Measurements from ENCODE around the gene CKB.

Gene CKB

GRCh38 chr14:103510724-103511693 is 11.6 kb downstream of the CKB start:
- H3K36me3 Mint-ChIP-seq (ENCODE audit: low read depth) = peaks cover 66% of the 10 kb centered on the region
- H3K4me3 Mint-ChIP-seq = no peak overlapping the region
- H3K4me1 Mint-ChIP-seq (ENCODE audit: low read depth) = peaks cover 30% of the 10 kb centered on the region
- no peaks in the 10 kb centered on the region for H3K9me3 Mint-ChIP-seq
- peaks cover 2% of the 10 kb centered on the region for H3K27me3 Mint-ChIP-seq
- no peak overlapping the region for H3K27ac Mint-ChIP-seq
- intact Hi-C loops (cut with micrococcal nuclease) = no loop called here

GRCh38 chr14:103509864-103510723 is 12.5 kb downstream of the CKB start:
- H3K27ac Mint-ChIP-seq = no peak overlapping the region

DNA sequence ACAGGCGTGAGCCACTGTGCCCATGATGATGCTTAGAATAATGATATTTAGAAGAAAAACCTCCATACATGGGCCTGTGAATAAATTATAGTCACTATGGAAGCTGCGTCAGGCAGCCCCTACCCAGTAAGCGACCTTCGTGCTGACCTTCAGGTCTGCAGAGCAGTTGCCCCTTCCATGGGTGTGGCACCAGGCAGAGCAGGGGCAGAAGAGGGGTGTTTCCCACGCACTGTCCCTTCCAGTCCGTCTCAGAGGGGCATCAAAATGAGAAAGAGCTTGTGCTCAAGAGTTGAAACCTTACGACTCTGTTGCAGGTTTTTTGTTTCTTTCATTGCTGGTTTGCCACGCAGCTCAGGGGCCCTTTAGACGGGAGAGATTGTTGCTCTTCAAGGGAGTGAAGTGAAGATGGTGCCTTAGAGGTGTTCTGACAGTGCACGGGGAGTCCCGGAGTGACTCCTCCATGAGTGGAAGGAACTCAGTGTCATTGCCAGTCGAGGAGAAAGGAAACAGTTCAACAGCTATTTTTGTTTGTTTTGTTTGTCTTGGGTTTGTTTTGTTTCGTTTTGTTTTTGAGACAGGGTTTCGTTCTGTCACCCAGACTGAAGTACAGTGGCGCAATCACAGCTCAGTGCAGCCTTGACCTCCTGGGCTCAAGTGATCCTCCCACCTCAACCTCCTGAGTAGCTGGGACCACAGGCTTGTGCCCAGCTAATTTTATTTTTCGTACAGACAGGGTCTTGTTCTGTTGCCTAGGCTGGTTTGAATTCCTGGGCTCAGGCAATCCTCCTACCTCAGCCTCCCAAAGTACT is 13.9 kb downstream of the CKB start:
- Mint-ChIP-seq H3K27ac (peak overlapping the region; percentile 20), H3K4me3 (no peak overlapping the region), H3K4me1 (ENCODE audit: low read depth) (peaks cover 42% of the 10 kb centered on the region), H3K27me3 (no peaks in the 10 kb centered on the region), H3K36me3 (ENCODE audit: low read depth) (peaks cover 80% of the 10 kb centered on the region), H3K9me3 (no peaks in the 10 kb centered on the region)
- intact Hi-C loops (cut with micrococcal nuclease) = no loop called here

More at GRCh38 chr14:103509864-103510723, 12.5 kb downstream of the CKB start:
- peaks cover 39% of the 10 kb centered on the region for H3K4me1 Mint-ChIP-seq (ENCODE audit: low read depth)
- H3K27me3 Mint-ChIP-seq = peaks cover 2% of the 10 kb centered on the region
- peaks cover 74% of the 10 kb centered on the region for H3K36me3 Mint-ChIP-seq (ENCODE audit: low read depth)
- no peak overlapping the region for H3K4me3 Mint-ChIP-seq
- H3K9me3 Mint-ChIP-seq = no peaks in the 10 kb centered on the region
- intact Hi-C loops (cut with micrococcal nuclease) = no loop called here

DNA sequence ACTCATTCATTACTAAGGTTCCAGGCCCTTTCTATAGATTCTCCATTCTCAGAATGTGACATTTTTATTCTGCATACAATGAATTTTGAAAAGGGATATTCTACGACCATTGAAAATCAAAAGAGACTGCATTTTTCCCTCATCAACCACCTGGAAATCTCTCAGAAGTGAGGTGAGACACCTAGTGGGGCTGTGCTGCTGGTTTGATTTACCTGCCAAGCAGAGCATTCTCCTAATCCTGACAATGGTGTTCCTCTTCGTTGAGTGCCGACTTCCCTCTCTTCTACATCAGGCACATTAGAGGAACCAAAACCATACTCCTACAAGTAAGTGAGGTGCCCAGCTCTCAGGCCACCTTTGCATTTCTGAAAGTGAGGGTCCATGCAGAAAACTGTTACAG is 14.9 kb downstream of the CKB start:
- no peak overlapping the region for H3K4me3 Mint-ChIP-seq
- peaks cover 35% of the 10 kb centered on the region for H3K4me1 Mint-ChIP-seq (ENCODE audit: low read depth)
- H3K27ac Mint-ChIP-seq = no peak overlapping the region
- no peaks in the 10 kb centered on the region for H3K9me3 Mint-ChIP-seq
- H3K36me3 Mint-ChIP-seq (ENCODE audit: low read depth) = peaks cover 83% of the 10 kb centered on the region
- intact Hi-C loops (cut with micrococcal nuclease) = no loop called here
- no peaks in the 10 kb centered on the region for H3K27me3 Mint-ChIP-seq

GRCh38 chr14:103504991-103505565 is 17.6 kb downstream of the CKB start:
- Mint-ChIP-seq H3K27ac (peak overlapping the region; percentile 14), H3K36me3 (ENCODE audit: low read depth) (peaks cover 83% of the 10 kb centered on the region), H3K27me3 (no peaks in the 10 kb centered on the region), H3K9me3 (no peaks in the 10 kb centered on the region), H3K4me1 (ENCODE audit: low read depth) (peaks cover 29% of the 10 kb centered on the region), H3K4me3 (no peak overlapping the region)
- intact Hi-C loops (cut with micrococcal nuclease) = no loop called here

DNA sequence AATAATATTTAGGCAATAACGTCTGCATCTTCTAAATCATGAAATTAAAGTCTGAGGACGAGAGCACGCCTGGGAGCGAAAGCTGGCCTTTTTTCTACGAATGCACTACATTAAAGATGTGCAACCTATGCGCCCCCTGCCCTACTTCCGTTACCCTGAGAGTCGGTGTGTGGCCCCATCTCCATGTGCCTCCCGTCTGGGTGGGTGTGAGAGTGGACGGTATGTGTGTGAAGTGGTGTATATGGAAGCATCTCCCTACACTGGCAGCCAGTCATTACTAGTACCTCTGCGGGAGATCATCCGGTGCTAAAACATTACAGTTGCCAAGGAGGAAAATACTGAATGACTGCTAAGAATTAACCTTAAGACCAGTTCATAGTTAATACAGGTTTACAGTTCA is 19.3 kb downstream of the CKB start:
- intact Hi-C loops (cut with micrococcal nuclease) = no loop called here
- H3K4me3 Mint-ChIP-seq = no peak overlapping the region
- H3K27ac Mint-ChIP-seq = no peak overlapping the region
- H3K9me3 Mint-ChIP-seq = no peaks in the 10 kb centered on the region
- H3K27me3 Mint-ChIP-seq = no peaks in the 10 kb centered on the region
- peaks cover 71% of the 10 kb centered on the region for H3K36me3 Mint-ChIP-seq (ENCODE audit: low read depth)
- H3K4me1 Mint-ChIP-seq (ENCODE audit: low read depth) = peaks cover 29% of the 10 kb centered on the region

GRCh38 chr14:103502877-103503276 is 19.8 kb downstream of the CKB start:
- Mint-ChIP-seq H3K27ac (no peak overlapping the region), H3K4me3 (no peak overlapping the region), H3K9me3 (no peaks in the 10 kb centered on the region), H3K4me1 (ENCODE audit: low read depth) (peaks cover 29% of the 10 kb centered on the region), H3K36me3 (ENCODE audit: low read depth) (peaks cover 69% of the 10 kb centered on the region), H3K27me3 (no peaks in the 10 kb centered on the region)
- intact Hi-C loops (cut with micrococcal nuclease) = no loop called here

DNA sequence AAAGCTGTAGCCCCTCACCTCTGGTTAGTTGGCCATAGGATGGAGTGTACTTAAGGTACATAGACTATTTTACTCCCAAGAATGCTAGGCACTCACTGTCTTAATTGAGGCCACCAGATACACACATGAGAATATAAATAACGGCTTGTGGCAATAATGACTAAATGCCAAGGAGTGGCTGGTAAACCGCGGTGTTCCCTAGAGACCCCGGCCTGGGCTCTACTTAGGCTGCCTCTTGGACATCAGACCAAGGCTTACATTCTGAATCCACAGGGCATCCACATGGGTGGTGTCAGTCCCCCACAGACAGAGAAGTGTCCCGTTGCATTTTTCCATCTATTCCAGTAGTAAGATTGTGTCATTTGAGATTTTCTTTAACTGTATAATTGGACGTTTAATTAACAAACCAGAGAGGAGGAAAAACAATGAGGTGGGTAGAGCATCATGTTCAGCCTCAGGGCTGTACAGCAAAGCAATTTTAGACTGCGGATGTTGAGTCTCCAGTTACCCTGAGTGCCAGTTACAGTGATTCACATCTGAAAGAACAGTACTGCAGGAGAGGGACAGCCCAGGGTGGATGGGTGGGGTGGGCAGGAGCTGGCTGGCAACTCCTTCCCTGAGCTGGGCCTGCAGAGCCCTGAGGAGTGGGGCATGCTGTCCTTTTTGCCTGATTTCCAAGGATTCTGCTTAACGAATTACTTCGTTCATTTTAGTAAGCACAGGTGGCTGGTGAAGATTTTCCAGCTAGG is 20.5 kb downstream of the CKB start:
- Mint-ChIP-seq H3K9me3 (no peaks in the 10 kb centered on the region), H3K4me1 (ENCODE audit: low read depth) (peaks cover 22% of the 10 kb centered on the region), H3K36me3 (ENCODE audit: low read depth) (peaks cover 69% of the 10 kb centered on the region), H3K4me3 (no peak overlapping the region), H3K27me3 (no peaks in the 10 kb centered on the region), H3K27ac (no peak overlapping the region)
- intact Hi-C loops (cut with micrococcal nuclease) = no loop called here

DNA sequence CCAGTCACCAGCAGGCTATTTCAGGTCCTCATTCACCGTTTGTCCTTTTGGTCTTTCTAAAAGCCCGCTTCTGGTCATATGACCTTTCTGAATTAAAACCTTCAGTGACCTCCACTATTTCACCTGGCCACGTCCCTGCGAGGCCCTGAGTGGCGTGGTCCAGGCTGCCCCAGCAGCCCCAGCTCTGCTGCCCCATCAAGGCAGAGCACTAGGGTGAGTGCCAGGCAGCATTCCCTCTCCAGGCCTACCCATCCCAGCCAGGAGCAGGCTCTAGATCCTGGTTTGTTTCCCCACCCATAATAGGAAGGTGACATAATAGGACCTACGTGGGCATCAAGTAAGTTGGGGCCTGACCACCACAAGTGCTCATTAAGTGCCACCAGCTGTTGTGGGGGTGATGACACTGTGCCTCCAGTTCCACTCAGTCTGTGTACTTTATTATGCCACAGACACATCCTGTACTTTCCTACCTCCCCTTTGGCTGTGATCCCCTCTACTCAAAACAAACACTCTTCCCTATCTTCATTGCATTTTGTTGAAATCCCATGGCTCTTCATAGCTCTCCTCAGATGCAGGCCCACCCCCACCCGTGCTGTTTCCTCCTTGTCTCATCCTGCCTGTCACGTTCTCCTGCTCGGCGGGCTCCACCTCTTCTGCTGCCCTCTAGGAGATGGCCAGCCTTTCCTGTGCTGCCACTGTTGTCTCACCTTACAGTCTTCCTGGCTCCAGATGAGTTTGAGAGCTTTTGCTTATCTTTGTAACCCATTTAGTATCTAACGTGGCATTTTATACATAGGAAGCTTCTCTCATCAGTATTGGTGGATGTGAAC is 21.4 kb downstream of the CKB start:
- H3K9me3 Mint-ChIP-seq = no peaks in the 10 kb centered on the region
- H3K4me1 Mint-ChIP-seq (ENCODE audit: low read depth) = peaks cover 14% of the 10 kb centered on the region
- no peak overlapping the region for H3K4me3 Mint-ChIP-seq
- H3K36me3 Mint-ChIP-seq (ENCODE audit: low read depth) = peaks cover 70% of the 10 kb centered on the region
- H3K27me3 Mint-ChIP-seq = no peaks in the 10 kb centered on the region
- no peak overlapping the region for H3K27ac Mint-ChIP-seq
- intact Hi-C loops (cut with micrococcal nuclease) = no loop called here

DNA sequence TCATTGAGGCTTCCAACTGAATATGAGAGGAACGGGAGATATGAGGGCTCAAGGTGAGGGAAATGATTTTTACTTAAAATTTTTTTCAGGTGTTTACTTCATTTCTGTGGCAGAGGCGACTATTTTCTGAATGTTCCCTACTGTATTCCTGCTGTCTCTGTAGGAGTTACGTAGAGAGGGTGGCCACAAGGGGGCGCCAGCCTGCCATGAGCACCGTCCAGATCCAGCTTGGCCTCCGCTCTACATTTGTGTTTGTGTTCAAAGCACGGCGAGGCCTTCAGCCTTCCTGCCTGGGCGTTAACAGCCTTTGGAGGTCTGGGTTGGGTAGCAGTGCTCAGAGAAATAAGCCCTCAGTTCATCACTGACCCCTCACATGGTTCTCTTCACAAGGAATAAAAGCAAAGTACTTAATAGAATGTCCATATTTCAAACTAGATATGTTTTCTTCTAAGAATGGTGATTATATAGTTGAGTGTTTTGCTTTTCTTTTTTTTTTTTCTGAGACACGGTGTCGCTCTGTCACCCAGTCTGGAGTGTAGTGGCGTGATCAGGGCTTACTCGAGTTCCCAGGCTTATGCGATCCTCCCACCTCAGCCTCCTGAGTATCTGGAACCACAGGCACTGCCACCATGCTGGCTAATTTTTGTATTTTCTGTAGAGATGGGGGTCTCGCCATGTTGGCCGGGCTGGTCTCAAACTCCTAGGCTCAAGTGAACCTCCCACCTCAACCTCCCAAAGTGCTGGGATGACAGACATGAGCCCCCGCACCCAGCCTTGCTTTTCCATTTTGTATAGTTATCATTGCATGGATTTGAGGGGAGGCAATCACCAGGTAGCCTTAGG is 22.3 kb downstream of the CKB start:
- H3K27ac Mint-ChIP-seq = no peak overlapping the region
- intact Hi-C loops (cut with micrococcal nuclease) = loop anchor here (1.0 kb wide), 1 partner anchor 46 kb away; no protein-coding TSS in a partner anchor
- no peaks in the 10 kb centered on the region for H3K27me3 Mint-ChIP-seq
- peaks cover 70% of the 10 kb centered on the region for H3K36me3 Mint-ChIP-seq (ENCODE audit: low read depth)
- no peaks in the 10 kb centered on the region for H3K9me3 Mint-ChIP-seq
- H3K4me3 Mint-ChIP-seq = no peak overlapping the region
- H3K4me1 Mint-ChIP-seq (ENCODE audit: low read depth) = peaks cover 5% of the 10 kb centered on the region

GRCh38 chr14:103499709-103500108 is 22.9 kb downstream of the CKB start:
- Mint-ChIP-seq H3K36me3 (ENCODE audit: low read depth) (peaks cover 70% of the 10 kb centered on the region), H3K9me3 (no peaks in the 10 kb centered on the region), H3K27me3 (no peaks in the 10 kb centered on the region), H3K4me1 (ENCODE audit: low read depth) (no peaks in the 10 kb centered on the region), H3K4me3 (no peak overlapping the region), H3K27ac (no peak overlapping the region)
- intact Hi-C loops (cut with micrococcal nuclease) = loop anchor here (1.0 kb wide), 1 partner anchor 47 kb away; no protein-coding TSS in a partner anchor
